ENCODE data around the gene KRTAP1-1.
A peak's percentile ranks its signal among the peaks of the same experiment; 100 is the strongest.
"Not testable (repeated sequence)": the region's sequence is repeated elsewhere in the genome, so short reads cannot be mapped to it uniquely, and the experiment has no call there.

Gene KRTAP1-1

GRCh38 chr17:41040783-41041571, at the start of gene KRTAP1-1:
Gene KRTAP1-1 (minus strand): TSS chr17:41041450. CDS start chr17:41041397, 53 bp downstream.
- not testable (repeated sequence) for FAIRE-seq; DNase-seq (ENCODE audit: low spot score)

- FAIRE-seq; DNase-seq (ENCODE audit: low spot score): not testable (repeated sequence)
Observed at GRCh38 chr17:41088760-41089352, 47.6 kb upstream of the KRTAP1-1 start.

DNA sequence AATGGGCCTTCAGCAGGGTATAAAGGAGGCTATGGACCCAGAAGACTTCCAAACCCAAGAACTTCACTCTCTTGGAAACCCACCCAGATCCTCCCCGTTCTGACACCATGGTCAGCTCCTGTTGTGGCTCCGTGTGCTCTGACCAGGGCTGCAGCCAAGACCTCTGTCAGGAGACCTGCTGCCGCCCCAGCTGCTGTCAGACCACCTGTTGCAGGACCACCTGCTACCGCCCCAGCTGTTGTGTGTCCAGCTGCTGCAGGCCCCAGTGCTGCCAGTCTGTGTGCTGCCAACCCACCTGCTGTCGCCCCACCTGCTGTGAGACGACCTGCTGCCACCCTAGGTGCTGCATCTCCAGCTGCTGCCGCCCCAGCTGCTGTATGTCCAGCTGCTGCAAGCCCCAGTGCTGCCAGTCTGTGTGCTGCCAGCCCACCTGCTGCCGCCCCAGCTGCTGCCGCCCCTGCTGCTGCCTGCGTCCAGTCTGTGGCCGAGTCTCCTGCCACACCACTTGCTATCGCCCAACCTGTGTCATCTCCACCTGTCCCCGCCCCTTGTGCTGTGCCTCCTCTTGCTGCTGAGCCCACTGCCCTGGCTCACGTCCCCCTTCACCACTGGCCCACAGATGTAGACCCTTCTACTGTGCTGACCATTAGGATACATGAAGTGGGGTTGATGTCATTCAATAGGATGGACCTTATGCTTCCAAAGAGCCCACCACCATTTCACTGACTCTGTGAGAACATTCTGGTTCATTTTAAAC, 43.0 kb upstream of the KRTAP1-1 start, which contains the start of gene KRTAP4-7:
Gene KRTAP4-7, plus strand, starts transcription at position 51 of the 757 bp plus-strand sequence. Its CDS starts 57 bp downstream, at position 108.
- not testable (repeated sequence) for DNase-seq (ENCODE audit: low spot score); FAIRE-seq

GRCh38 chr17:41083427-41083826, 42.2 kb upstream of the KRTAP1-1 start:
- DNase-seq (ENCODE audit: low spot score) (peak; percentile 62), FAIRE-seq (peak; percentile 95)

- FAIRE-seq (no peak), DNase-seq (ENCODE audit: low spot score) (peak; percentile 53)
Observed at GRCh38 chr17:41082626-41083025, 41.4 kb upstream of the KRTAP1-1 start.

- DNase-seq (ENCODE audit: low spot score) (no peak), FAIRE-seq (no peak)
Observed at GRCh38 chr17:41076788-41077187, 35.5 kb upstream of the KRTAP1-1 start.

GRCh38 chr17:41073676-41074075, 32.4 kb upstream of the KRTAP1-1 start:
- FAIRE-seq (no peak), DNase-seq (ENCODE audit: low spot score) (no peak)

DNA sequence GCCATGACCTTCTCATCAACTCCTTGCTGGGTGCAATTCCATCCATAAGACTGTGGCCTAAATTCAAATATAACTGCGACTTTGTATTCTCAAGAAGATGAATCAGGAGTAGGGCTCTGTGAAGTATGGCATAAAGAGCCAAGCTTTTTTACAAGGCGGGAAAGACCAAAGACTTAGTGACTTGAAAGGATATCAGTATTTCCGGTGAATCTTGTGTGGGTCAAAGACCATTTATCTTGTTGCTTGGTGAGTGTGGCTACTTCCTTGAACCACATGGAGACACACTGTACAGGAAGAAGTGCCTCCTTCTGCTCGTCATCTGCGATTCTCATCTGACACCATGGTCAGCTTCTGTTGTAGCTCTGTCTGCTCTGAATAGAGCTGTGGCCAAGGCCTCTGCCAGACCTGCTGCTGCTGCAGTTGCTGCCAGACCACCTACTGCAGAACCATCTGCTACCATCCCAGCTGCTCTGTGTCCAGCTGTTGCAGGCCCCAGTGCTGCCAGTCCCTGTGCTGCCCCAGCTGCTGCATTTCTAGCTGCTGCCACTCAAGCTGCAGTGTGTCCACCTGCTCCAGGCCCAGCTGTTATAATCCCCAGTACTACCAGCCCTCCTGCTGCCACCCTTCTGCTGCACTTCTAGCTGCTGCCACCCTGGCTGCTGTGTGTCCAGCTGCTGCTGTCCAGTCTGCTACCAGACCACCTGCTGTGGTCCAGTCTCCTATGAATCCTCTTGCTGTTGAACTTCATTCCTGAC, 30.5 kb upstream of the KRTAP1-1 start:
- no peak for FAIRE-seq

GRCh38 chr17:41069031-41069430, 27.8 kb upstream of the KRTAP1-1 start:
- no peak for DNase-seq (ENCODE audit: low spot score)
- FAIRE-seq: no peak

More for the DNA sequence above, 30.5 kb upstream of the KRTAP1-1 start:
- no peak for DNase-seq (ENCODE audit: low spot score)

- FAIRE-seq (no peak), DNase-seq (ENCODE audit: low spot score) (no peak)
Observed at GRCh38 chr17:41067281-41067680, 26.0 kb upstream of the KRTAP1-1 start.

DNA sequence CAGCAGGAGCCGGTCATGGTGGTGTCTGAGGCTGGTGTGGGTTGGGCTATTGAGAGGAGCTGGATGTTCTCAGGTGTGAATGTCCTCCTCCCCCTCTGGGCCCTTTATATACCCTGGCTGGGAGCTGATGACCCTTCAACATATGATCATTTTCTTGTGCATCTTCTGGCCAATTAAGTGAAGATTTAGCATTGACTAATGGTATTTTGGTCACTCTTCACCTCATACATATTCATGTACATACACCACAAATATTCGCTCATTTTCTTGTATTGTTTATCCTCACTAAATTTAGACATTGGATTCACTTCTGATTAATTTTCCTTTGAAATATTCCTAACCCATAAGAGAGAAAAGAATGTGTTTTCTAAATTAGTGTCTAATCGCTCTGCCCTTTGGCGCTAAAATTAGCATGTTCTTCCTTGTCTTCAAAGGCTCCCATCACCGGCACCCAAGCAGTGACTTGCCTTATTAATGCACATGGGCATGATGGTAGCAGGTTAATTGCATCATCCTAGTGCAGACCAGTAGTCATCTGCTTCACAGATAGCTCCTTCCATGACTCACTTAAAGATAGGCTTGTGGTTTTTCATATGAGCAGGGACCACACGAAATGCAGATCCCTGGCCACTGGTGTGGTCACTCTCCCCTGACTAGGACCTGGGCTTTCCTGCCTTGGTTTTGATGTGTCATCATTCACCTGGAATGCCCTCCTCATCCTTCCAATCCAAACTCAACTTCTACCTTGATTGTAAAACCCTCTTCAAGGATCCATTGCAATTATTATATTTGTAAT, 24.8 kb upstream of the KRTAP1-1 start, which contains the start of gene KRTAP2-4:
Gene KRTAP2-4, minus strand, starts transcription at position 51 of the 796 bp plus-strand sequence. Its CDS starts 34 bp downstream, at position 17.
- FAIRE-seq: peak; percentile 99

DNA sequence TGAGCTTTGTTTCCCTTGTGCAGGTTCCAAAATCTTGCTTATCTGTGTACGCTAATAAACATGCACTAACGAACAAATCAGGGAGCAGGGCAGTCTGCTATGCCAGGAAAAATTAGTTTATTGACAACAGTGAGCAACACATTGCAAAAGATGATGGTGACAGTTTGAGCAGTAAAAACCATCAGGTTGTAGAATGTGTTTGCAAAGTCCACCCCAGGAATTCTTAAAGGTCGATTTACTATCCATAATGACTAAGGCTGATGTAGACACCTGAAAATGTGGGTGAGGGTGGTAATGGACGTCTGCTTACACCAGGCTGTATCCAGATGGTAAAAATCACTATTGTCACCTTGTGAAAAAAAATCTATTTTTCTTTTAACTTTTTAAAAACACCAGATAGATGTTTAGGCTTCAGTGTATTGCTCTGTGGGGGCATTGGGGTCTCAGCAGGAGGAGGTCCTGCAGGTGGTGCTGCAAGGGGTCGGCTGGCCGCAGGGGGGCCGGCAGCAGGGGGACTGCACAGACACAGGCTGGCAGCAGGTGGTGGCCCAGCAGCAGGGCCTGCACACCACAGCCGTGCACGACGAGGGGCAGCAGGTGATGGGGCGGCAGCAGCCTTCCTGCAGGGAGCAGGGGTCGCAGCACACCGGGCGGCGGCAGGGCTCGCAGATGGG, 23.9 kb upstream of the KRTAP1-1 start:
- DNase-seq (ENCODE audit: low spot score): not testable (repeated sequence)

More for the DNA sequence above, 24.8 kb upstream of the KRTAP1-1 start, which contains the start of gene KRTAP2-4:
- DNase-seq (ENCODE audit: low spot score): peak; percentile 99

GRCh38 chr17:41064301-41064700, 23.1 kb upstream of the KRTAP1-1 start:
- FAIRE-seq: no peak
- DNase-seq (ENCODE audit: low spot score): no peak

More for the DNA sequence above, 23.9 kb upstream of the KRTAP1-1 start:
- FAIRE-seq: not testable (repeated sequence)

DNA sequence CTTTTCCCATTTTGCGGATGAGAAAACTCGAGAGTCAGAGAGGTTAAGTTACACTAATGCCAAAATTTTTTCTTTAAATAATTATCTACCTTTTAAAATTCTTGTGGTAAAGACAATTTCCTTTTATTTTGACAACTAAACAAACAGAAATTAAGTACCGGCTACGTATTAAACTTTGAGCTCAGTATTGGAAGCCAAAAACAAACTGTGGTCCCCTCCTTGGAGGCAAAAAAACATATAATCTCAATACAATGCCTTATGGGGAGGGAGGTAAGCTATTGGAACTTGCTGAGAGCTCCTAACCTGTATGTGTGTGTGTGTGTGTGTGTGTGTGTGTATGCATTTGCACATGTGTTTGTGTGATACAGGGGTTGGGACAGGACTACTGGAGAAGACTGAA, 22.2 kb upstream of the KRTAP1-1 start:
- FAIRE-seq: no peak

DNA sequence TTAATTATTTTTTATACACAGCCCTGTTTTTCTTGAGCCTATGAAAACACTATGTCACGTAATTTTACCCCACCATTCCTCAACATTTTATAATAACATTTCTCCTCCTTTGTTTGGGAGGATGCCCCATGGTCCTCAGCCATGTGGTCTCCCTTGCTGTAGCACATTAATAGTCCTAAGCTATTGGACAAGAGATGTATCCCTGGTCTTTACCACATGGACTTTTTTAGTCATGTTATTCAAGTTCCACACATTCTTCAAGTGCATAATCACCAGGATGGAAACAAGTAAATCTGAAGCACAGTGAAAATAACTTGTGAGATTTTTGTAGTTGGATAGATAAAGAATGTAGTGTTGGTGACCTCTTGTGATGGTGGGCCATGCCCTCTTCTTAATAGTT, 20.7 kb upstream of the KRTAP1-1 start:
- FAIRE-seq (peak; percentile 95), DNase-seq (ENCODE audit: low spot score) (peak; percentile 94)

More for the DNA sequence above, 22.2 kb upstream of the KRTAP1-1 start:
- DNase-seq (ENCODE audit: low spot score): no peak

- FAIRE-seq: peak; percentile 98
- DNase-seq (ENCODE audit: low spot score): peak; percentile 97
Observed at GRCh38 chr17:41060052-41060604, 18.9 kb upstream of the KRTAP1-1 start, which contains the start of gene KRTAP2-3. Gene KRTAP2-3 (minus strand): TSS chr17:41060114. CDS start chr17:41060050, 64 bp downstream.

GRCh38 chr17:41059276-41060051, 18.2 kb upstream of the KRTAP1-1 start:
- FAIRE-seq (peak; percentile 33), DNase-seq (ENCODE audit: low spot score) (peak; percentile 37)

DNA sequence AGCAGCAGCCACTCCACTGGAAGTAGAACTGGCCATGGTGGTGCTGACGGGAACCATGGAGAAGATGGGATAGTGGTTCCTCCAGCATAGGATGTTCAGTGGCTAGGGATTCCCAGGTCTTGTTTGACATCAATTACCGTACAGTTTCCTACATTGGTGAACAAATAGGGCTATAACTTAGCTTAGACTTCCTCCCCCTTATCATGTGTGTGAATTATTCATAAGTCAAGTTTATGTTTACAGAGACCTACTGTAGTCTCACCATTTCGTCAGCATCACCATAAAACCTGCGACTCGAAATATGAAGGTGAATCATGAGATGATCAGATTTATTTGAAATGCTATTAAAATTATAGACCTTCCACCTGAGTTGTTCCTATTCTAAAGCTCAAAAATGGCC, 17.5 kb upstream of the KRTAP1-1 start:
- no peak for FAIRE-seq
- DNase-seq (ENCODE audit: low spot score): no peak
